K562 (cell line): ENCODE data around the gene ATP8A1.

Experiments
- GTF2F1 ChIP-seq: IDR thresholded peaks from 2 replicates; pipeline ENCODE4 v1.6.1; 2011; ENCODE audit warnings: low read depth, low read length, improper control_type of control experiment
- JUND ChIP-seq, 2 experiments: IDR thresholded peaks; 2 replicates in 1 of 2; 3 replicates in 1 of 2; pipeline ENCODE4 v1.6.1; 2011; ENCODE audit warnings: borderline replicate concordance in 2 of 2, low read depth in 2 of 2, low read length in 2 of 2, improper control_type of control experiment in 1 of 2, missing biosample characterization in 1 of 2, missing genetic modification characterization in 1 of 2, missing genetic modification reagents in 1 of 2
- POLR2A ChIP-seq: fragments of 450-650 bp; conservative IDR thresholded peaks from 2 replicates; pipeline ENCODE4 v1.6.1; 2016
- SMC3 ChIP-seq: conservative IDR thresholded peaks from 2 replicates; pipeline ENCODE4 v1.6.1; 2011; ENCODE audit warnings: low read depth, low read length, improper control_type of control experiment; ENCODE audit not compliant: insufficient read depth
- TF ChIP-seq, protein P1 (sequence below), 3 experiments: IDR thresholded peaks in 2 of 3; conservative IDR thresholded peaks in 1 of 3; 2 replicates each; pipeline ENCODE4 v1.5.1; 2011 to 2012; ENCODE audit warnings: low read length in 3 of 3, mild to moderate bottlenecking in 3 of 3, control low read depth in 2 of 3, improper control_type of control experiment in 1 of 3, inconsistent platforms in 1 of 3, low read depth in 1 of 3, mixed read lengths in 1 of 3, moderate library complexity in 1 of 3; ENCODE audit not compliant: insufficient read depth in 2 of 3

DNA sequence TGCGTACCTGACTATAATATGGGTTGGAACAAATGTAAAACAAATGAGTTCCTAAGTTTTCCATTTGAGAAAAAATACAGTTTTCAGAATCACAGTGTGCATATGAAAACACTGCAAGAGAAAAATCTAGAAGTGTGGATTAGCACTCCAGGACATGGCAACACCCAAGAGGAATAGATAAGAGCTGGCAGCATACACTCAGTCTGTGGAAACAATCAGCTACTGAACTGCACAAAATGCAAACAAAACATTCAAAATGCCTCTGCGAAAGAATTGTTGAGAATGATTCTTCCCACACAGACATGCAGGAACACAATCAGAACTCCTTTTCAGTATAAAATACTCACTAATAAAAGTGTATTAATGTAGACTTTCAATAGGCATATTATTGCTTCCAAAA is 39.9 kb downstream of the ATP8A1 start:
- no peak for TF ChIP-seq SMC3
- TF ChIP-seq JUND (IDR thresholded peaks at IDR 0.05; ENCODE audit: borderline replicate concordance, low read depth, low read length) = no peak
- TF ChIP-seq JUND (tag; IDR thresholded peaks at IDR 0.05; ENCODE audit: borderline replicate concordance, low read depth, low read length) = no peak
- no peak for TF ChIP-seq GTF2F1
- TF ChIP-seq, protein P1, sequence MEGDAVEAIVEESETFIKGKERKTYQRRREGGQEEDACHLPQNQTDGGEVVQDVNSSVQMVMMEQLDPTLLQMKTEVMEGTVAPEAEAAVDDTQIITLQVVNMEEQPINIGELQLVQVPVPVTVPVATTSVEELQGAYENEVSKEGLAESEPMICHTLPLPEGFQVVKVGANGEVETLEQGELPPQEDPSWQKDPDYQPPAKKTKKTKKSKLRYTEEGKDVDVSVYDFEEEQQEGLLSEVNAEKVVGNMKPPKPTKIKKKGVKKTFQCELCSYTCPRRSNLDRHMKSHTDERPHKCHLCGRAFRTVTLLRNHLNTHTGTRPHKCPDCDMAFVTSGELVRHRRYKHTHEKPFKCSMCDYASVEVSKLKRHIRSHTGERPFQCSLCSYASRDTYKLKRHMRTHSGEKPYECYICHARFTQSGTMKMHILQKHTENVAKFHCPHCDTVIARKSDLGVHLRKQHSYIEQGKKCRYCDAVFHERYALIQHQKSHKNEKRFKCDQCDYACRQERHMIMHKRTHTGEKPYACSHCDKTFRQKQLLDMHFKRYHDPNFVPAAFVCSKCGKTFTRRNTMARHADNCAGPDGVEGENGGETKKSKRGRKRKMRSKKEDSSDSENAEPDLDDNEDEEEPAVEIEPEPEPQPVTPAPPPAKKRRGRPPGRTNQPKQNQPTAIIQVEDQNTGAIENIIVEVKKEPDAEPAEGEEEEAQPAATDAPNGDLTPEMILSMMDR (IDR thresholded peaks at IDR 0.05 in 2 of 3, conservative IDR thresholded peaks at IDR 0.05 in 1 of 3; ENCODE audit: insufficient read depth in 2 of 3, low read depth in 1 of 3, low read length in 3 of 3) = no peak
- no peak for TF ChIP-seq POLR2A
